Measurements from ENCODE around the gene TPCN1. TPM values are rescaled to one million over a fixed set of nuclear protein-coding genes. Genes with fewer than 3 reads are reported as not detected.

Gene TPCN1
- total RNA-seq, 1 experiment from 2014 or later, result 29.7 TPM

DNA sequence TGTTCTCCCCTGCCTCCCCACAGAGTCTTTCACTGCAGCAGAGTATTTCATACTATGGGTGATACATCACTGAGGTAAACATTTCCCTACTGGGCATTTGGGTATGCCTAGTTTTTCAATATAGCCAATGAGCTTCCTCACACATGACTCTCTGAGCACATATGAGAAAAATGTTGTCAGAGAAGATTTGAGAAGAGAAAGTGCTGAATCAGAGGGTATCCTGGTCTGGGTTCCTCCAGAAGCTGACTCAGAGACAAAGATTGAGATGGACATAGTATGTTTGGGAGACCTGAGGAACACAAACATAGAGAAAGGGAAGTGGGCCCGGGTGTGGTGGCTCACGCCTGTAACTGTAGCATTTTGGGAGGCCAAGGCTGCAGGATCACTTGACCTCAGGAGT, 101.1 kb downstream of the TPCN1 start:
- Histone ChIP-seq H3K27me3 (ENCODE audit: insufficient read depth, low read length) (no peaks in the 10 kb centered on the region), H2AFZ (ENCODE audit: low read depth, low read length, poor library complexity, severe bottlenecking) (no peak overlapping the region), H3K79me2 (ENCODE audit: insufficient read depth, low read length) (no peaks in the 10 kb centered on the region; the same call in 1 of the 2 replicates), H3K4me1 (ENCODE audit: control insufficient read depth in 1 of 2, insufficient read depth in 2 of 2, low read length in 2 of 2) (no peaks in the 10 kb centered on the region), H3K4me2 (ENCODE audit: low read length) (no peak overlapping the region), H3K9ac (ENCODE audit: low read length) (no peak overlapping the region), H3K36me3 (ENCODE audit: control insufficient read depth in 1 of 2, insufficient read depth in 2 of 2, low read length in 2 of 2) (peaks cover 18 to 19% of the 10 kb centered on the region in 2 experiments), H3K9me3 (ENCODE audit: control insufficient read depth in 1 of 2, insufficient read depth in 1 of 2, low read depth in 1 of 2, low read length in 2 of 2) (no peaks in the 10 kb centered on the region), H4K20me1 (ENCODE audit: insufficient read depth) (no peaks in the 10 kb centered on the region), H3K27ac (ENCODE audit: low read depth, low read length) (no peak overlapping the region), H3K4me3 (replicated peaks in 1 of 2; ENCODE audit: low read depth in 1 of 2, low read length in 2 of 2) (no peak overlapping the region), H3K9me2 (ENCODE audit: insufficient read depth) (no peaks in the 10 kb centered on the region)
- POLR2A ChIA-PET, result no interaction called here
- intact Hi-C loops (cut with micrococcal nuclease), result no loop called here
- DNase-seq (ENCODE audit: low read depth, low spot score) (no peak), ATAC-seq (no peak)
- BruUV-seq (replicated peaks), result no TSS peak
- CTCF ChIA-PET, result no interaction called here
- RAD21 ChIA-PET (ENCODE audit: low non-redundant PET in 1 of 2, low total read pairs in 2 of 2, uncharacterized antibody in 2 of 2, unreplicated experiment in 2 of 2), result no interaction called here
- TF ChIP-seq RAD21 (IDR thresholded peaks at IDR 0.05; ENCODE audit: low read depth) (no peak), POLR2AphosphoS5 (IDR thresholded peaks at IDR 0.05; ENCODE audit: low read depth, low read length) (no peak), JUND (IDR thresholded peaks at IDR 0.05) (no peak), TCF7L2 (IDR thresholded peaks at IDR 0.05; ENCODE audit: borderline replicate concordance, extremely low read depth, insufficient read depth, insufficient read length) (no peak), SP1 (IDR thresholded peaks at IDR 0.05; ENCODE audit: low read depth) (no peak), EZH2phosphoT487 (IDR thresholded peaks at IDR 0.05; ENCODE audit: borderline replicate concordance) (no peak), EZH2 (IDR thresholded peaks at IDR 0.05) (no peak)

DNA sequence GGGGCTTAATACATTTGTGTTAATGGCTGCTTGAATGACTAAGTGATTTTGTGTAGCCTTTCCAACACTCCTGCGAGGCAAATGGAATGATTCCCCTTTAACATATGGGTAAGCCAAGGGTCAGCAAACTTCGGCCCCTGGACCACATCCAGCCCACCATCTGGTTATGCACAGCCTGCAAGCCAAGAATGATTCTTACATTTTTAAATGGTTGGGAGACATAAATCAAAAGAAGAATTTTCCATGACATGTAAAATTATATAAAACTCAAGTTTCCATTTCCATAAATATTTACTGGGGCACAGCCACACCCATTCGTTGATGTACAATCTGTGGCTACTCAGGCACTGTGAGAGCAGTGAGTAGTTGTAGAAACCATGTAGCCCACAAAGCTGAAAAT, 104.7 kb downstream of the TPCN1 start:
- RAD21 ChIA-PET (ENCODE audit: low non-redundant PET in 1 of 2, low total read pairs in 2 of 2, uncharacterized antibody in 2 of 2, unreplicated experiment in 2 of 2), result no interaction called here
- Histone ChIP-seq H3K27ac (ENCODE audit: low read depth, low read length) (no peak overlapping the region), H3K4me3 (replicated peaks in 1 of 2; ENCODE audit: low read depth in 1 of 2, low read length in 2 of 2) (no peak overlapping the region), H3K36me3 (ENCODE audit: control insufficient read depth in 1 of 2, insufficient read depth in 2 of 2, low read length in 2 of 2) (peaks cover under 1 to 9% of the 10 kb centered on the region in 2 experiments; a peak in 3 of 4 replicates), H3K9me2 (ENCODE audit: insufficient read depth) (no peaks in the 10 kb centered on the region), H2AFZ (ENCODE audit: low read depth, low read length, poor library complexity, severe bottlenecking) (no peak overlapping the region), H3K4me1 (ENCODE audit: control insufficient read depth in 1 of 2, insufficient read depth in 2 of 2, low read length in 2 of 2) (no peaks in the 10 kb centered on the region; a peak in 1 of 4 replicates), H3K27me3 (ENCODE audit: insufficient read depth, low read length) (no peaks in the 10 kb centered on the region), H3K4me2 (ENCODE audit: low read length) (no peak overlapping the region), H3K79me2 (ENCODE audit: insufficient read depth, low read length) (peaks cover 4% of the 10 kb centered on the region; the same call in 1 of the 2 replicates), H3K9me3 (ENCODE audit: control insufficient read depth in 1 of 2, insufficient read depth in 1 of 2, low read depth in 1 of 2, low read length in 2 of 2) (no peaks in the 10 kb centered on the region), H4K20me1 (ENCODE audit: insufficient read depth) (no peaks in the 10 kb centered on the region), H3K9ac (ENCODE audit: low read length) (no peak overlapping the region)
- POLR2A ChIA-PET, result interaction anchor here (0.9 to 2.4 kb wide), 2 partner anchors 9 kb away, joined by 4 to 8 read pairs; partner anchors contain the start of gene SLC8B1
- no TSS peak for BruUV-seq (replicated peaks)
- CTCF ChIA-PET, result no interaction called here
- DNase-seq (ENCODE audit: low read depth, low spot score), result no peak
- ATAC-seq, result no peak
- intact Hi-C loops (cut with micrococcal nuclease), result no loop called here
- TF ChIP-seq ATF3 (IDR thresholded peaks at IDR 0.05) (no peak), CEBPB (IDR thresholded peaks at IDR 0.05; ENCODE audit: low read depth) (no peak), FOSL1 (IDR thresholded peaks at IDR 0.05; ENCODE audit: low read depth) (no peak), SIN3A (IDR thresholded peaks at IDR 0.05; ENCODE audit: low read depth) (no peak)

Measured in HCT116 (cell line).